HL-60 (cell line): ENCODE results near the gene FGFBP1.

Experiments
- POLR2AphosphoS5 ChIP-seq: IDR thresholded peaks from 2 replicates; pipeline ENCODE4 v1.6.1; 2012; ENCODE audit warnings: low read depth
- REST ChIP-seq: IDR thresholded peaks from 2 replicates; pipeline ENCODE4 v1.6.1; 2012; ENCODE audit warnings: low read depth; ENCODE audit not compliant: insufficient replicate concordance
- SPI1 ChIP-seq: IDR thresholded peaks from 2 replicates; pipeline ENCODE4 v1.6.1; 2012; ENCODE audit warnings: low read depth, mild to moderate bottlenecking, borderline replicate concordance
- TF ChIP-seq, protein P1 (sequence below): IDR thresholded peaks from one replicate; pipeline ENCODE4 v1.5.1; 2011; ENCODE audit warnings: low read length, control low read depth, inconsistent platforms; ENCODE audit not compliant: insufficient read depth

GRCh38 chr4:15893962-15894361 is 44.6 kb downstream of the FGFBP1 start:
- TF ChIP-seq, protein P1, sequence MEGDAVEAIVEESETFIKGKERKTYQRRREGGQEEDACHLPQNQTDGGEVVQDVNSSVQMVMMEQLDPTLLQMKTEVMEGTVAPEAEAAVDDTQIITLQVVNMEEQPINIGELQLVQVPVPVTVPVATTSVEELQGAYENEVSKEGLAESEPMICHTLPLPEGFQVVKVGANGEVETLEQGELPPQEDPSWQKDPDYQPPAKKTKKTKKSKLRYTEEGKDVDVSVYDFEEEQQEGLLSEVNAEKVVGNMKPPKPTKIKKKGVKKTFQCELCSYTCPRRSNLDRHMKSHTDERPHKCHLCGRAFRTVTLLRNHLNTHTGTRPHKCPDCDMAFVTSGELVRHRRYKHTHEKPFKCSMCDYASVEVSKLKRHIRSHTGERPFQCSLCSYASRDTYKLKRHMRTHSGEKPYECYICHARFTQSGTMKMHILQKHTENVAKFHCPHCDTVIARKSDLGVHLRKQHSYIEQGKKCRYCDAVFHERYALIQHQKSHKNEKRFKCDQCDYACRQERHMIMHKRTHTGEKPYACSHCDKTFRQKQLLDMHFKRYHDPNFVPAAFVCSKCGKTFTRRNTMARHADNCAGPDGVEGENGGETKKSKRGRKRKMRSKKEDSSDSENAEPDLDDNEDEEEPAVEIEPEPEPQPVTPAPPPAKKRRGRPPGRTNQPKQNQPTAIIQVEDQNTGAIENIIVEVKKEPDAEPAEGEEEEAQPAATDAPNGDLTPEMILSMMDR = no peak
- TF ChIP-seq POLR2AphosphoS5 = no peak
- no peak for TF ChIP-seq REST
- no peak for TF ChIP-seq SPI1
